GM21515 (cell line): Measurements from ENCODE around the gene ELMO1.

Experiments used
- ATAC-seq: cut with Tn5 transposase; IDR thresholded peaks from one replicate; pipeline ENCODE4 v1.9.1; 2021; ENCODE audit not compliant: unreplicated experiment

ELMO1 gene

GRCh38 chr7:36900988-36901710 lies 547.5 kb downstream of the ELMO1 start:
- ATAC-seq: no peak

GRCh38 chr7:36898186-36898585 lies 550.5 kb downstream of the ELMO1 start:
- ATAC-seq: no peak

GRCh38 chr7:36896956-36897590 lies 551.6 kb downstream of the ELMO1 start:
- ATAC-seq: no peak

GRCh38 chr7:36896418-36896817 lies 552.2 kb downstream of the ELMO1 start:
- no peak for ATAC-seq

GRCh38 chr7:36895192-36895591 lies 553.5 kb downstream of the ELMO1 start:
- no peak for ATAC-seq

- no peak for ATAC-seq
These were observed 554.5 kb downstream of the ELMO1 start for GRCh38 chr7:36894190-36894589.

- no peak for ATAC-seq
These were observed 559.5 kb downstream of the ELMO1 start for GRCh38 chr7:36889182-36889581.

GRCh38 chr7:36887969-36888368 lies 560.7 kb downstream of the ELMO1 start:
- ATAC-seq: no peak

GRCh38 chr7:36887233-36887632 lies 561.4 kb downstream of the ELMO1 start:
- ATAC-seq: no peak

GRCh38 chr7:36884910-36885309 lies 563.8 kb downstream of the ELMO1 start:
- no peak for ATAC-seq

GRCh38 chr7:36884351-36884750 lies 564.3 kb downstream of the ELMO1 start:
- ATAC-seq: no peak

GRCh38 chr7:36881233-36881874 lies 567.3 kb downstream of the ELMO1 start:
- no peak for ATAC-seq

GRCh38 chr7:36880108-36880507 lies 568.6 kb downstream of the ELMO1 start:
- ATAC-seq: no peak

- ATAC-seq: no peak
These were observed 569.6 kb downstream of the ELMO1 start for GRCh38 chr7:36879021-36879420.

- ATAC-seq: no peak
These were observed 570.4 kb downstream of the ELMO1 start for GRCh38 chr7:36878288-36878687.

- no peak for ATAC-seq
These were observed 572.9 kb downstream of the ELMO1 start for GRCh38 chr7:36875794-36876193.

- ATAC-seq: no peak
These were observed 574.6 kb downstream of the ELMO1 start for GRCh38 chr7:36874041-36874440.

GRCh38 chr7:36871863-36872262 lies 576.8 kb downstream of the ELMO1 start:
- no peak for ATAC-seq

- ATAC-seq: no peak
These were observed 577.3 kb downstream of the ELMO1 start for GRCh38 chr7:36871355-36871738.

- no peak for ATAC-seq
These were observed 577.9 kb downstream of the ELMO1 start for GRCh38 chr7:36870625-36871354.

GRCh38 chr7:36868727-36869411 lies 579.8 kb downstream of the ELMO1 start:
- ATAC-seq: no peak
